K562 (cell line): ENCODE data around the gene PANK2.

ENCODE experiments used
- ATF2 ChIP-seq: sonication (generic); formaldehyde crosslinking; IDR thresholded peaks from 2 replicates; pipeline ENCODE4 v1.8.1; 2022; ENCODE audit warnings: missing genetic modification reagents
- CTBP1 ChIP-seq: fragments of 450-650 bp; IDR thresholded peaks from 2 replicates; pipeline ENCODE4 v1.6.1; 2016; ENCODE audit warnings: borderline replicate concordance
- CTCF ChIP-seq, 3 experiments: IDR thresholded peaks in 2 of 3; conservative IDR thresholded peaks in 1 of 3; 2 replicates each; pipeline ENCODE4 v1.5.1; 2011 to 2012; ENCODE audit warnings: low read length in 3 of 3, mild to moderate bottlenecking in 3 of 3, control low read depth in 2 of 3, improper control_type of control experiment in 1 of 3, inconsistent platforms in 1 of 3, low read depth in 1 of 3, mixed read lengths in 1 of 3, moderate library complexity in 1 of 3; ENCODE audit not compliant: insufficient read depth in 2 of 3
- EP300 ChIP-seq: IDR thresholded peaks from 2 replicates; pipeline ENCODE4 v1.6.1; 2012; ENCODE audit warnings: low read length, improper control_type of control experiment
- U2AF2 ChIP-seq: fragments of 200-400 bp; formaldehyde crosslinking; optimal IDR thresholded peaks from 2 replicates; pipeline ENCODE3; 2017; ENCODE audit warnings: low read depth, mild to moderate bottlenecking, low read length
- USF1 ChIP-seq: sonication (generic); formaldehyde crosslinking; IDR thresholded peaks from 2 replicates; pipeline ENCODE4 v1.9.0; 2022; ENCODE audit warnings: mild to moderate bottlenecking, missing genetic modification reagents
- ZNF764 ChIP-seq: fragments of 250-450 bp; sonication (Bioruptor Pico); IDR thresholded peaks from 2 replicates; pipeline ENCODE4 v1.4.0; 2020; ENCODE audit warnings: low read depth, mild to moderate bottlenecking, moderate library complexity

GRCh38 chr20:3865152-3865886, 23.9 kb upstream of the PANK2 start:
- TF ChIP-seq USF1 (CRISPR knock-in tag) (no peak), CTBP1 (no peak), U2AF2 (no peak), EP300 (no peak), CTCF (IDR thresholded peaks at IDR 0.05 in 2 of 3, conservative IDR thresholded peaks at IDR 0.05 in 1 of 3; ENCODE audit: insufficient read depth in 2 of 3, low read depth in 1 of 3, low read length in 3 of 3) (no peak), ATF2 (CRISPR knock-in tag) (no peak), ZNF764 (CRISPR knock-in tag) (no peak)
